HEK293 (cell line): ENCODE results near the gene USF3.

ENCODE experiments used
- AEBP2 ChIP-seq: fragments of 450-650 bp; formaldehyde crosslinking; IDR thresholded peaks from 2 replicates; pipeline ENCODE4 v1.5.1; 2016; ENCODE audit warnings: missing biosample characterization, missing genetic modification characterization, borderline replicate concordance
- CTCF ChIP-seq: fragments of 450-650 bp; formaldehyde crosslinking; IDR thresholded peaks from 2 replicates; pipeline ENCODE4 v1.5.1; 2016; ENCODE audit warnings: missing biosample characterization, missing genetic modification characterization
- PRDM6 ChIP-seq: fragments of 450-650 bp; formaldehyde crosslinking; IDR thresholded peaks from 2 replicates; pipeline ENCODE4 v1.5.1; 2017; ENCODE audit warnings: missing biosample characterization, missing genetic modification characterization
- ZNF10 ChIP-seq: fragments of 450-650 bp; formaldehyde crosslinking; IDR thresholded peaks from 2 replicates; pipeline ENCODE4 v1.5.1; 2017; ENCODE audit warnings: missing biosample characterization, missing genetic modification characterization
- ZNF138 ChIP-seq: fragments of 450-650 bp; formaldehyde crosslinking; IDR thresholded peaks from 2 replicates; pipeline ENCODE4 v1.5.1; 2016; ENCODE audit warnings: missing biosample characterization, missing genetic modification characterization, borderline replicate concordance
- ZNF169 ChIP-seq: fragments of 450-650 bp; formaldehyde crosslinking; IDR thresholded peaks from 2 replicates; pipeline ENCODE4 v1.5.1; 2016; ENCODE audit warnings: missing biosample characterization, missing genetic modification characterization
- ZNF335 ChIP-seq: fragments of 450-650 bp; formaldehyde crosslinking; conservative IDR thresholded peaks from 2 replicates; pipeline ENCODE4 v1.5.1; 2016; ENCODE audit warnings: missing biosample characterization, missing genetic modification characterization
- ZNF354C ChIP-seq: fragments of 450-650 bp; formaldehyde crosslinking; IDR thresholded peaks from 2 replicates; pipeline ENCODE4 v1.5.1; 2016; ENCODE audit warnings: missing biosample characterization, missing genetic modification characterization, low read depth, borderline replicate concordance
- ZNF416 ChIP-seq: fragments of 450-650 bp; formaldehyde crosslinking; IDR thresholded peaks from 2 replicates; pipeline ENCODE4 v1.5.1; 2016; ENCODE audit warnings: missing biosample characterization, missing genetic modification characterization
- ZNF623 ChIP-seq: fragments of 450-650 bp; formaldehyde crosslinking; IDR thresholded peaks from 2 replicates; pipeline ENCODE4 v1.5.1; 2016; ENCODE audit warnings: missing biosample characterization, missing genetic modification characterization
- ZNF624 ChIP-seq: fragments of 450-650 bp; formaldehyde crosslinking; IDR thresholded peaks from 2 replicates; pipeline ENCODE4 v1.5.1; 2017; ENCODE audit warnings: missing biosample characterization, missing genetic modification characterization
- ZNF660 ChIP-seq: fragments of 450-650 bp; IDR thresholded peaks from 2 replicates; pipeline ENCODE4 v1.5.1; 2018; ENCODE audit warnings: missing biosample characterization, mild to moderate bottlenecking, missing genetic modification characterization

- TF ChIP-seq CTCF (tag by site-specific recombination) (no peak), ZNF660 (tag by site-specific recombination) (no peak), ZNF335 (tag by site-specific recombination) (no peak), ZNF354C (tag by site-specific recombination) (no peak), ZNF138 (tag by site-specific recombination) (no peak), ZNF10 (tag by site-specific recombination) (no peak), AEBP2 (tag by site-specific recombination) (no peak), ZNF623 (tag by site-specific recombination) (no peak), PRDM6 (no peak), ZNF624 (no peak), ZNF169 (tag by site-specific recombination) (no peak), ZNF416 (tag by site-specific recombination) (no peak)
Measured at GRCh38 chr3:113623811-113624210, 72.6 kb downstream of the USF3 start.
